ENCODE results near the gene MRPS12.

MRPS12 gene

GRCh38 chr19:38917516-38917915 lies 13.2 kb upstream of the MRPS12 start:
- Histone ChIP-seq H3K27ac (ENCODE audit: low read length) (no peak overlapping the region), H3K36me3 (ENCODE audit: insufficient read depth, low read length) (peaks cover 23% of the 10 kb centered on the region), H3K27me3 (ENCODE audit: insufficient read depth, low read length, poor library complexity) (no peaks in the 10 kb centered on the region), H3K79me2 (ENCODE audit: insufficient read depth, low read length) (no peaks in the 10 kb centered on the region), H3K4me1 (ENCODE audit: insufficient read depth, low read length) (no peaks in the 10 kb centered on the region), H3K9me3 (ENCODE audit: insufficient read depth, low read length, severe bottlenecking) (no peaks in the 10 kb centered on the region), H3K4me2 (ENCODE audit: insufficient read depth, low read length) (no peak overlapping the region), H4K20me1 (ENCODE audit: insufficient read depth, low read length) (no peaks in the 10 kb centered on the region; the same call in 1 of the 2 replicates), H2AFZ (ENCODE audit: low read depth, low read length) (no peak overlapping the region), H3K9ac (ENCODE audit: low read depth, low read length) (no peak overlapping the region), H3K4me3 (ENCODE audit: low read depth in 1 of 2, low read length in 2 of 2) (no peak overlapping the region)
- TF ChIP-seq EZH2 (IDR thresholded peaks at IDR 0.05; ENCODE audit: borderline replicate concordance, low read depth, low read length, severe bottlenecking): no peak
- TF ChIP-seq CTCF (IDR thresholded peaks at IDR 0.05; ENCODE audit: borderline replicate concordance, extremely low read depth, low read length, poor library complexity, severe bottlenecking): no peak
- no peak for DNase-seq
- no peak for ATAC-seq (ENCODE audit: insufficient read depth, low read depth)

GRCh38 chr19:38917921-38918491 lies 12.7 kb upstream of the MRPS12 start:
- H3K36me3 ChIP-seq (ENCODE audit: insufficient read depth, low read length): peaks cover 23% of the 10 kb centered on the region
- no peak overlapping the region for H3K4me3 ChIP-seq (ENCODE audit: low read depth in 1 of 2, low read length in 2 of 2)
- DNase-seq: no peak
- TF ChIP-seq CTCF (IDR thresholded peaks at IDR 0.05; ENCODE audit: borderline replicate concordance, extremely low read depth, low read length, poor library complexity, severe bottlenecking): no peak
- no peak for TF ChIP-seq EZH2 (IDR thresholded peaks at IDR 0.05; ENCODE audit: borderline replicate concordance, low read depth, low read length, severe bottlenecking)
- no peaks in the 10 kb centered on the region for H3K9me3 ChIP-seq (ENCODE audit: insufficient read depth, low read length, severe bottlenecking)
- H2AFZ ChIP-seq (ENCODE audit: low read depth, low read length): no peak overlapping the region
- H3K4me2 ChIP-seq (ENCODE audit: insufficient read depth, low read length): no peak overlapping the region
- no peaks in the 10 kb centered on the region; the same call in 1 of the 2 replicates for H4K20me1 ChIP-seq (ENCODE audit: insufficient read depth, low read length)
- no peak overlapping the region for H3K9ac ChIP-seq (ENCODE audit: low read depth, low read length)
- no peak overlapping the region for H3K27ac ChIP-seq (ENCODE audit: low read length)
- H3K4me1 ChIP-seq (ENCODE audit: insufficient read depth, low read length): no peaks in the 10 kb centered on the region
- H3K27me3 ChIP-seq (ENCODE audit: insufficient read depth, low read length, poor library complexity): no peaks in the 10 kb centered on the region
- ATAC-seq (ENCODE audit: insufficient read depth, low read depth): peak; percentile 17; the same call in 1 of the 3 replicates
- H3K79me2 ChIP-seq (ENCODE audit: insufficient read depth, low read length): no peaks in the 10 kb centered on the region

- no peak overlapping the region for H3K4me2 ChIP-seq (ENCODE audit: insufficient read depth, low read length)
- H2AFZ ChIP-seq (ENCODE audit: low read depth, low read length): no peak overlapping the region
- H3K4me1 ChIP-seq (ENCODE audit: insufficient read depth, low read length): no peaks in the 10 kb centered on the region
- H3K9ac ChIP-seq (ENCODE audit: low read depth, low read length): no peak overlapping the region
- no peak overlapping the region for H3K27ac ChIP-seq (ENCODE audit: low read length)
- peaks cover 23% of the 10 kb centered on the region for H3K36me3 ChIP-seq (ENCODE audit: insufficient read depth, low read length)
- DNase-seq: no peak
- TF ChIP-seq CTCF (IDR thresholded peaks at IDR 0.05; ENCODE audit: borderline replicate concordance, extremely low read depth, low read length, poor library complexity, severe bottlenecking): no peak
- TF ChIP-seq EZH2 (IDR thresholded peaks at IDR 0.05; ENCODE audit: borderline replicate concordance, low read depth, low read length, severe bottlenecking): no peak
- H4K20me1 ChIP-seq (ENCODE audit: insufficient read depth, low read length): no peaks in the 10 kb centered on the region; the same call in 1 of the 2 replicates
- H3K4me3 ChIP-seq (ENCODE audit: low read depth in 1 of 2, low read length in 2 of 2): no peak overlapping the region
- ATAC-seq (ENCODE audit: insufficient read depth, low read depth): no peak
- H3K9me3 ChIP-seq (ENCODE audit: insufficient read depth, low read length, severe bottlenecking): no peaks in the 10 kb centered on the region
- no peaks in the 10 kb centered on the region for H3K79me2 ChIP-seq (ENCODE audit: insufficient read depth, low read length)
- no peaks in the 10 kb centered on the region for H3K27me3 ChIP-seq (ENCODE audit: insufficient read depth, low read length, poor library complexity)
These were observed 12.2 kb upstream of the MRPS12 start for GRCh38 chr19:38918526-38918925.
